Progenitor cell of endocrine pancreas (in vitro differentiated cells): ENCODE measurements around the gene TECPR2. TPM values are rescaled to one million over a fixed set of nuclear protein-coding genes. Genes with fewer than 3 reads are reported as not detected.

Experiments
- DNase-seq: peaks from one replicate; pipeline ENCODE4 v3.0.0; 2021; ENCODE audit warnings: low spot score; ENCODE audit not compliant: unreplicated experiment
- H3K27ac Mint-ChIP-seq: 2 replicates; pipeline ENCODE4 v1.8.0; 2021; ENCODE audit warnings: mild to moderate bottlenecking, moderate library complexity, mixed read lengths
- H3K27me3 Mint-ChIP-seq: 2 replicates; pipeline ENCODE4 v1.8.0; 2021; ENCODE audit warnings: mixed read lengths
- H3K36me3 Mint-ChIP-seq: 2 replicates; pipeline ENCODE4 v1.8.0; 2022; ENCODE audit warnings: mixed read lengths; ENCODE audit not compliant: insufficient read depth
- H3K4me1 Mint-ChIP-seq: 2 replicates; pipeline ENCODE4 v1.8.0; 2021; ENCODE audit warnings: low read depth, mixed read lengths
- H3K4me3 Mint-ChIP-seq: 2 replicates; pipeline ENCODE4 v1.8.0; 2021; ENCODE audit warnings: low read depth, mild to moderate bottlenecking, moderate library complexity, mixed read lengths
- H3K9me3 Mint-ChIP-seq: 2 replicates; pipeline ENCODE4 v1.8.0; 2021; ENCODE audit warnings: low read depth, mixed read lengths
- total RNA-seq: library from RNA; stranded (reverse); gene quantifications from 2 replicates; pipeline ENCODE4 v1.2.1, GENCODE V29; 2021
- TF ChIP-seq, protein P1 (sequence below): fragments of 200-600 bp; sonication (generic); IDR thresholded peaks from one replicate; pipeline ENCODE4 v1.5.0; 2021; ENCODE audit warnings: antibody characterized with exemption, mild to moderate bottlenecking; ENCODE audit not compliant: unreplicated experiment

TECPR2 gene
- total RNA-seq, 1 donor from 2014 or later: 34.2 TPM

DNA sequence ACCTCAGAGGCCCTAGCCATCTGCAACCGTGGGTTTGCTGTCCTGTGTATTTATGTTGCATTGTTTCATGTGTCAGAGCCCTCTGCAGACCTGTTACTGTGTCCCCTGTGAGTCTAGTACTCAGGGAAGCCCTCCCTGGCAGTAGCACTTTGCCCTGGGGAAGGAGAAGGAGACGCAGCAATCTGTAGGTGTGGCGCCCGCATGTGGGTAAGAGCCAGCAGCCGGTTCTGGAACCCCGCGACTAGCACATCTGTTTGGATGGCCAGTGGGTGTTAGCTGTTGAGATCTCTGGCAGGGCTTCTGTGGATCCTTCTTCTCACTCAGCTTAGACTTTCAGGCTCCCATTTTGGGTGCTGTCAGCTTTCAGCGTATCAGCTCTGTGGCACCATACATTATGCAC is 57.0 kb downstream of the TECPR2 start:
- TF ChIP-seq, protein P1, sequence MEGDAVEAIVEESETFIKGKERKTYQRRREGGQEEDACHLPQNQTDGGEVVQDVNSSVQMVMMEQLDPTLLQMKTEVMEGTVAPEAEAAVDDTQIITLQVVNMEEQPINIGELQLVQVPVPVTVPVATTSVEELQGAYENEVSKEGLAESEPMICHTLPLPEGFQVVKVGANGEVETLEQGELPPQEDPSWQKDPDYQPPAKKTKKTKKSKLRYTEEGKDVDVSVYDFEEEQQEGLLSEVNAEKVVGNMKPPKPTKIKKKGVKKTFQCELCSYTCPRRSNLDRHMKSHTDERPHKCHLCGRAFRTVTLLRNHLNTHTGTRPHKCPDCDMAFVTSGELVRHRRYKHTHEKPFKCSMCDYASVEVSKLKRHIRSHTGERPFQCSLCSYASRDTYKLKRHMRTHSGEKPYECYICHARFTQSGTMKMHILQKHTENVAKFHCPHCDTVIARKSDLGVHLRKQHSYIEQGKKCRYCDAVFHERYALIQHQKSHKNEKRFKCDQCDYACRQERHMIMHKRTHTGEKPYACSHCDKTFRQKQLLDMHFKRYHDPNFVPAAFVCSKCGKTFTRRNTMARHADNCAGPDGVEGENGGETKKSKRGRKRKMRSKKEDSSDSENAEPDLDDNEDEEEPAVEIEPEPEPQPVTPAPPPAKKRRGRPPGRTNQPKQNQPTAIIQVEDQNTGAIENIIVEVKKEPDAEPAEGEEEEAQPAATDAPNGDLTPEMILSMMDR: no peak
- Mint-ChIP-seq H3K4me3 (no peak overlapping the region), H3K27ac (no peak overlapping the region), H3K27me3 (no peaks in the 10 kb centered on the region), H3K9me3 (no peaks in the 10 kb centered on the region), H3K4me1 (no peaks in the 10 kb centered on the region), H3K36me3 (peaks cover 5% of the 10 kb centered on the region)
- DNase-seq: no peak

DNA sequence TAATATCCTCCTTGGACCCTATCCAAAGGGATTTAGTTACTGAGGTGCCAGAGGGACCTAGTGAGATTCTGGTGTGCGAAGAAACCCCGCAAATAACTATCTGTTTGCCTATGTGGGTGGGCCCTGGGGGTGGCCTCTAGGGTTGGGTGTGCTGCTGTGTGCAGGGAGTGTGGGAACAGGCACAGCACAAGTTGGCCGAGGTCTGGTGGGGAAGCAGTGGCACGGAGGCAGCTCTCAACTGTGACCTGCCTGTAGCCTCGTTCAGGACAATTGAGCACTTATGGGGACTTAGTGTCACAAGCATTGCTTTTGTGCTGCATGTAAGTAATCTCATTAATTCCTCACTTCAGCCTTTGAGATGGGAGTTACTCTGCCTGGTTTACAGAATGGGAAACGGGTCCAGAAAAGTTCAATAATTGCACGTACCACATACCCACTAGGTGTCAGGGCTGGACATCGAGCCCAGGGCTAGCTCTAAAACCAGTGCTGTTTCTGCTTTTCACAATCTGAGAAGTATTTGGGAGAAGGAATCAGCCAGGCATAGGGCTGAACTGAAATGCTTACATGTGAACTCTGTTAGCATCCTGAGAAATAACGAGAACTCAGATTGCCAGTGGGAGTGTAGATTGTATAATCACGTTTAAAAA is 58.8 kb downstream of the TECPR2 start:
- Mint-ChIP-seq H3K9me3 (no peaks in the 10 kb centered on the region), H3K27me3 (no peaks in the 10 kb centered on the region), H3K4me3 (no peak overlapping the region), H3K36me3 (peaks cover 3% of the 10 kb centered on the region), H3K27ac (no peak overlapping the region), H3K4me1 (no peaks in the 10 kb centered on the region)
- TF ChIP-seq, protein P1: no peak
- DNase-seq: no peak

DNA sequence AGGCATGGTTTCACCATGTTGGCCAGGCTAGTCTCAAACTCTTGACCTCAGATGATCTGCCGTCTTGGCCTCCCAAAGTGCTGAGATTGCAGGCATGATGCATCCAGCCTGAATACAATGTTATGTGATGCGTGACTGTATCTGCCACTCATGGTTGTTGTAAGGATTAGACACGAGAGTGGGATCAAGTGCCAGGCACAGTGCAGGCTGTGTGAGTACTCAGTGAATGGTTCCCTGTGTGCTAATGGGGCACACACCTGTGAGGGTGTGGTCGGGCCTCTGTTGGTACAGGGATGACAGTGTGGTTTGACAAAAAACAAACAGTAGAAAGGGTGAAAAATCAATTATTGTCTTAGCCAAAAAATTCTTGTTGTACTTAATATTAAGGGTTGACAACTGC is 61.8 kb downstream of the TECPR2 start:
- H3K9me3 Mint-ChIP-seq: no peaks in the 10 kb centered on the region
- no peak for DNase-seq
- H3K4me1 Mint-ChIP-seq: no peaks in the 10 kb centered on the region
- peaks cover 15% of the 10 kb centered on the region for H3K36me3 Mint-ChIP-seq
- H3K27ac Mint-ChIP-seq: no peak overlapping the region
- H3K4me3 Mint-ChIP-seq: no peak overlapping the region
- TF ChIP-seq, protein P1: no peak
- H3K27me3 Mint-ChIP-seq: no peaks in the 10 kb centered on the region

DNA sequence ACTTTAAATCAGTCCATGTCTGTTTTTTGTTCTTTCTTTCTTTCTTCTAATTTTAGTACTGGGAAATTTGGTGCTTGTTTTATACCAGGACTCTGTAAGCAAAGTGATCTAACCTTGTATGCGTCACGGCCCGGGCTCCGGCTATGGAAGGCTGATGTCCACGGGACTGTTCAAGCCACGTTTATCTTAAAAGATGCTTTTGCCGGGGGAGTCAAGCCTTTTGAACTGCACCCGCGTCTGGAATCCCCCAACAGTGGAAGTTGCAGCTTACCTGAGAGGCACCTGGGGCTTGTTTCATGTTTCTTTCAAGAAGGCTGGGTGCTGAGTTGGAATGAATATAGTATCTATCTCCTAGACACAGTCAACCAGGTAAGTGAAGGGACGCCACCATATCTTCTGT is 62.2 kb downstream of the TECPR2 start:
- TF ChIP-seq, protein P1: no peak
- Mint-ChIP-seq H3K4me3 (no peak overlapping the region), H3K27me3 (no peaks in the 10 kb centered on the region), H3K4me1 (no peaks in the 10 kb centered on the region), H3K27ac (no peak overlapping the region), H3K9me3 (no peaks in the 10 kb centered on the region), H3K36me3 (peaks cover 15% of the 10 kb centered on the region)
- DNase-seq: no peak

DNA sequence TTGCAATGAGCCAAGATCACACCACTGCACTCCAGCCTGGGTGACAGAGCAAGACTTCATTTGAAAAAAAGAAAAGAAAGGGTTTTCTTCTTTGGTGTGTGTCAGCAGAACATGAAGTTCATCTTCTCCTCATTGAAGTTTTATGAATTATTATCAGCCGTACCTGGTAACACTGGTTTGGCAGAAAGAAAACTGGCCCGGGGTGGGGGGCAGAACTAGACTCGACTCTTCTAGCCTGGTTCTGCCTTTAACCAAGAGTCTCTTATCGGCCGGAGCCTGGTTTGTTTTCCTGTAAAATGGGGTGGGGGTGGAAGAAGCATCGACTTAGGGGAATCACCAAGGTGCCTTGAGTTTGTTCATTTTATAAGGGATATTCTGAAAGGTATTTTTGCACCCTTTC is 64.1 kb downstream of the TECPR2 start:
- no peaks in the 10 kb centered on the region for H3K4me1 Mint-ChIP-seq
- H3K27ac Mint-ChIP-seq: no peak overlapping the region
- TF ChIP-seq, protein P1: no peak
- H3K9me3 Mint-ChIP-seq: no peaks in the 10 kb centered on the region
- H3K36me3 Mint-ChIP-seq: peaks cover 17% of the 10 kb centered on the region
- no peak for DNase-seq
- H3K4me3 Mint-ChIP-seq: no peak overlapping the region
- no peaks in the 10 kb centered on the region for H3K27me3 Mint-ChIP-seq
